ENCODE data around the gene EPN2.
"Not testable (repeated sequence)": the region's sequence is repeated elsewhere in the genome, so short reads cannot be mapped to it uniquely, and the experiment has no call there.

EPN2 gene

DNA sequence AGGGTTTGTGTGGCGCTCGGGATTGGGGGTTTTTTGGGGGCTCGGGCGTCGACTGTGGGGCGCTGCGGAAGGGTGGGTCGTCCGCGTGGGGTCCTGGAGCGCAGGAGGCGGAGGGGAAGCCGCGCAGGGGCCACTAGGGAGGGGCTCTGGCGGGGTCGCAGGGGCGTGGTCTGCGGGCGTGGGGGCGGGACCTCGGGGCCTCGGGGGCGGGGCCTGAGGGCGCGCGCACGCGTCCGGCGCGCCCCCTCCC is at the start of gene EPN2:
EPN2 (plus strand) TSS at position 228 of the 250 bp plus-strand sequence. CDS start 45,754 bp downstream, outside the sequence.
- not testable (repeated sequence) for DNase-seq

DNA sequence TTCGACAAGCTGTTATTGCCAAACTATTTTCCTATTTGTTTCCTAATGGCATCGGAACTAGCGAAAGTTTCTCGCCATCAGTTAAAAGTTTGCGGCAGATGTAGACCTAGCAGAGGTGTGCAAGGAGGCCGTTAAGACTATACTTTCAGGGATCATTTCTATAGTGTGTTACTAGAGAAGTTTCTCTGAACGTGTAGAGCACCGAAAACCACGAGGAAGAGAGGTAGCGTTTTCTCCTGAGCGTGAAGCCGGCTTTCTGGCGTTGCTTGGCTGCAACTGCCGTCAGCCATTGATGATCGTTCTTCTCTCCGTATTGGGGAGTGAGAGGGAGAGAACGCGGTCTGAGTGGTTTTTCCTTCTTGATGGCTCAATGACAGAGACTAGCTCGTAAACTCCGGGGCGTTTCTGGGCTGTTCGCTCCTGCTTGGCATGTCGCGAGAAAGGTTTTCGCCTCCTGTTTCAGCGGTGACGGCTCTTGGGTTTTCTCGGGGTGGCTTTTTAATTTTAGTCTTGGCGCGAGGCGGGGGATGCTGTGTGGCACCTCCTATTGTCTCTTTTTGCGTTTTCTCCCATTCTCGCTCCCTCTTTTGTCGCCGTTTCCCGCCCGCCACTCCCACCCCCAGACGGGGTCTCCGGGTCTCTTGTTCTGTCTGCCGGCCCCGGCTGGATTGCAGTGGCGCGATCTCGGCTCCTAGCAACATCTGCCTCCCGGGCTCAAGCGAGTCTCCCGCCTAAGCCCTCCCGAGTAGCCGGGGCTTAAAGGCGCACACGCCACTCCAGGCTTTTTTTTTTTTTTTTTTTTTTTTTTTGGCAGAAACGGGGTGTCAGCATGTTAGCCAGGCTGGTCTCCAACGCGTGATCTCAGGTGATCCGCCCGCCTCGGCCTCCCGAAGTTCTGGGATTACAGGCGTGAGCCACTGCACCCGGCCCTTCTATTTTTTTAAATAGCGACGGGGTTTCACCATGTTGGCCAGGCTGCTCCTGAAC is 49.0 kb upstream of the EPN2 start:
- DNase-seq: not testable (repeated sequence)

GRCh38 chr17:19188870-19189708 is 48.1 kb upstream of the EPN2 start:
- not testable (repeated sequence) for DNase-seq

- not testable (repeated sequence) for DNase-seq
These were observed 47.3 kb upstream of the EPN2 start for GRCh38 chr17:19189781-19190405.

DNA sequence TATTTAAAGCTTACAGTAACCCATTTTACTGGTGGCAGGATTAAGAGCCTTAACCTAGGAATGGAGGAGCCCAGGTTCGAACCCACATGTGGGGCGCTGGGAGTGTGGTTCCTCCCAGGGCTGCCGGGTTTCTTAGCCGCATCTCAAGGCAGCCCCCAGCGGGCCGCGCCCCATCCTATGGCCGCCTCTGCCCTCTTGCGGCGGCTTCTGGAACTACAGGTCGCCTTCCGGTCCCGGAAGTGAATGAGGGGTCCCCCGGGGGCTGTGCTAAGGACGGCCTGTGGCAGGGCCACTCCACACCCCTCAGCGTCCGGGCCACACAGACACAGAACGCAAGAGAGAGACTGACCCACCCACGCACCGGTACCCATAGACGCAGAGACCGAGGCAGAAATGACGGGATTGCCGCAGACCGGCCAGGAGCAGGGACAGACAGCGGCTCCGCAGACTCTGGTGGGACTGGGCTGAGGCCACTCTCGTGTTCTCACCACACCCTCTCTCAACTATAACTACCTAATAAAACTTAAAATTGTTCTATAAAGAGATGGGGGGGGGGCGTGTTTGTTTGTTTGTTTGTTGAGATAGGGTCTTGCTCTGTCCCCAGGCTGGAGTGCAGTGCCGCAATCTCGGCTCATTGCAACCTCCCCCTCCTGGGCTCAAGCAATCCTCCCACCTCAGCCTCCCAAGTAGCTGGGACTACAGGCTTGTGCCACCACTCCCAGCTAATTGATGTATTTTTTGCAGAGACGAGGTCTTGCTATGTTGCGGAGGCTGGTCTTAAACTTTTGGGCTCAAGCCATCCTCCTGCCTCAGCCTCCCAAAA is 40.6 kb upstream of the EPN2 start:
- not testable (repeated sequence) for DNase-seq

- DNase-seq: not testable (repeated sequence)
These were observed 34.7 kb upstream of the EPN2 start for GRCh38 chr17:19202448-19202847.

DNA sequence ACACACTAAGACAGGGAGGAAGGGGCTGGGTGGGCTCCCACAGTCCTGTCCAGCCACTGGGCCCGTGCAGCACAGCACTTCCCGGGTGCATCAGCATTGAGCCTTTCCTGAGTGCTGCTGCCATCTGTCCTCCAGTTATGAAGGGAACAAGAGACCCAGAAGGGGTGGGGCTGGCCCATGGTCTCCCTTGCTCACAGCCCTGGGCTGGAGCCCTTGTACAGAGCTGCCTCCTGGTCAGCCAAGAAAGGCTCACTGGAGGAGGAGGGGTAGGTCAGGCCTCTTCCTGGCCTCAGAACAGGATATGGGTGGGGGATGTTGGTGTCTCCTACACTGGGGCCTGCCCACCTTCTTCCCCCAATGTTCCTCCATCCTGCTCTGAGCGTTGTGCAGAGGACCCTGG is 33.7 kb upstream of the EPN2 start:
- not testable (repeated sequence) for DNase-seq

DNA sequence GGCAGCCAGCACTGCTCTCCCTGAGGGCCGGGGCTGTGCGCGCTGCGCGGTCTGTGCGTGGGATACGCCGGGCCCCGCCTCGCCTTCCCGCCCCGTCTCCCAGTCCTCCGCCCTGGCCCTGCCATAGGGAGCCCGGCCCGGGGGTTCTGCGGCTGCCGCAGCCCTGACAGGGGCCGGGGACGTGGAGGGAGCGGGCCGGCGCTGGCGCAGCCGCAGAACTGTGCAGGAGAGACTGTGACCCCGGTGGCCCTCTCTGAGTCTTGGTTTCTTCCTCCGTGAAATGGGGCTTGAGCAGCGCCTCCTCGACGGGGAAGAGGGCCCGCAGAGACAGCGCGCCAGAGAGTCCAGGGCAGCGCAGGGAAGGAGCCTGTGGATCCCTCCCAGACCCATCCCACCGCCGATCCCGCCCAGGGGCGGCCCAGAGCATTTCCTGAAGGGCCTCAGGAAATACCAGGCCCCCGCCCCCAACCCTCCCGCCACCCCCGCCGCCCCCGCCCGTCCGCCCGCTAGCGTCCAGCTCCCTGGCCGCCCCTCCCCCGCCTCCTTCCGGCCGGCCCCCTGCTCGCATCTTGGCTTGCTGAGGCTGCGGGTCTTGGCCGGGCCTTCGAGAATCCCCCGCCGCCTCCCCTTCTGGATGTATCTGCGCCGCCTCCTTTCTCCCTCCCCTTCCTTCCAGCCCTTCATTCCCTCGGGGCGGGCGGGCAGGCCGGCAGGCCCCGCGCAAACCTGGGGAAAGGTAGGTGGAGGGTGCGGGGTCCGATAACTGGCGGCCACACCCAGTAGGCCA is 21.9 kb upstream of the EPN2 start:
- not testable (repeated sequence) for DNase-seq

DNA sequence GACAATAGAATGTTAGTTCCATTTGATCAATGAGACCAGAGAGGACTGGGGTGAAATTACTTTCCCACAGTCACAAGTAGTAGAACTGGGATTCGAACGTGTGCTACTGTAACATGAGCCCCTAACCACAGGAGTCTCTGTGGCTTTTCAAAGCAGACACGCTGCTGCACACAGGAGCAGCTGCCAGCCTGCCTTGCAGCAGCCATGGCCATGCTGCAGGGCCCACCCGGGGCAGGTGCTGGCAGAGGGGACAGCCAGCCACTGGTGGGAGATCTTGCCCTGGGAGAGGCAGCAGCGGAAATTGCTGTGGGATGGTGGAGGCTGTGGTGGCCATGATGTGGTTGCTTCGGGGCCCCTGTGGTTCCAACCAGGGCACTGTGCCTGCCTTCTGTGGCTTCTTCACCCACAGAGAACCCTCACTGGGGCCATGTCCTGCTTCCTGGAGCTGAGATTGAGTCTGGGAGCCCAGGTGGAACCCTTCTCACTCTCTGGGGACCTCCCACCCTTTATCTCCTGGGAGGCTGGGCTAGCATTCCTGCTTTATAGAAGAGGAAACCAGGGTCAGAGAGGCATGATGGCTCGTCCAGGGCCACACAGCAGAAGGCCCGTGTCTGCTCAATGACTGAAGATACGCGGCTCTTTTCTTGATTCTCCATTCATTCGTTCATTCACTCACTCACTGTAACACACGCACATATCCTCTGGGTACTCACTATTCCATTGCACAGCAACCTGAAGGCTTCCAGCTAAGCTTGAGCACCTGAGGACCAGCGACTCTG is 20.8 kb upstream of the EPN2 start:
- not testable (repeated sequence) for DNase-seq

GRCh38 chr17:19218914-19219313 is 18.3 kb upstream of the EPN2 start:
- not testable (repeated sequence) for DNase-seq

DNA sequence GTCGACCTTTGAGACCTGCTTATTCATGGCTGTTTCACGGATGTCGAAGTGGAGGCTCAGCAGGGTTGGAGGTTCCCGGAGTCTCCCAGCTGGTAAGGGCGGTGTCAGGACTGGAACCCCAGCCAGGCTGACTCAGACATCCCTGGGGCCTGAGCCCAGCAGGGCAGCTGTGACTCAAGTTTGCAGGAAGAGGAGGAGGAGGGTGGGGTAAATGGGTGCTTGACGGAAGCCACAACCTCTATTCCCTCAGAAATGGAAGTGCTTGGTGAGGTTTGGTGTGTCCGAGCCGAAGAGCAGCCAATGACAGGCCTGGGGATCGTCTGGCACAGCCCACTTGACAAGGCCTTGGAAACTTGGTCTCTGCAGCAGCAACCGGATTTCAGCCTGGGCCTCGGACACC is 17.8 kb upstream of the EPN2 start:
- DNase-seq: not testable (repeated sequence)

GRCh38 chr17:19220195-19220594 is 17.0 kb upstream of the EPN2 start:
- not testable (repeated sequence) for DNase-seq

- DNase-seq: not testable (repeated sequence)
These were observed 10.3 kb upstream of the EPN2 start for GRCh38 chr17:19226610-19227588.

- not testable (repeated sequence) for DNase-seq
These were observed 2.5 kb upstream of the EPN2 start for GRCh38 chr17:19234676-19235075.

DNA sequence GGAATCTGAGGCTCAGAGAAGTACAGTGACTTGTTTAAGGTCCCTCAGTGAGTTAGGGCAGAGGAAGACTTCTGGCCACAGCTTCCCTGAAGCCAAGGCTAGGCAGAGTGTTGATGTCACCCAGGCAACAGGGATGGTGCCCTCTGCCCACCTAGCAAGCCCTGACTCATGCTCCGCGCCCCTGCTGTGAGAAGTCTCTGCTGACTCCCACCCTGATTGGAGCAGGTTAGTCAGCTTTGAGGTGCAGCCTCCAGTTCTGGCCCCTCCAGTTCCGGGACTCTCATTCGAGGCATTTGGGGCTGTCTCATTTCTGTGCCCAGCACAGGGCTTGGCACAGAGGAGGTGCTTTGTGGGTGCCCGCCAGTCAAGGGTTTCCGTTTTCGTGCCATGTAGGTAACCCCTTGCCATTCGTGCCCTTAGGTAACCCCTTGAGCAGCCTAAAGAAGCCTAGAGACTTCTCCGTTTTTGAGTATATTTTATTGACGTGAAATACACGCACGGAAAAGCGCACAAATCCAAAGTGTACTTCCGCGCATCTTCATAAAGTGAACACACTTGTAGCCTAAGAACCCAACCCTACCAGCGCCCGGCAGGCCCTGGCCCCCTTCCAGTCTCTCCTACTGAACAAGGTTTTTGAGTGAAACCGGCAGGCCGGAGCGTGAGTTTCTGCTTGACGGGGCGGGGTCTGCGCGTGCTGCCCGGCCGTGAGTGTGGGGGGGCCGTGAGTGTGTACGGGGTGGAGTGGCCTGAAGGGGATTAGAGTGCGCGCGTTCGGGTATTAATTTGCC is 621 bp upstream of the EPN2 start:
- DNase-seq: not testable (repeated sequence)

DNA sequence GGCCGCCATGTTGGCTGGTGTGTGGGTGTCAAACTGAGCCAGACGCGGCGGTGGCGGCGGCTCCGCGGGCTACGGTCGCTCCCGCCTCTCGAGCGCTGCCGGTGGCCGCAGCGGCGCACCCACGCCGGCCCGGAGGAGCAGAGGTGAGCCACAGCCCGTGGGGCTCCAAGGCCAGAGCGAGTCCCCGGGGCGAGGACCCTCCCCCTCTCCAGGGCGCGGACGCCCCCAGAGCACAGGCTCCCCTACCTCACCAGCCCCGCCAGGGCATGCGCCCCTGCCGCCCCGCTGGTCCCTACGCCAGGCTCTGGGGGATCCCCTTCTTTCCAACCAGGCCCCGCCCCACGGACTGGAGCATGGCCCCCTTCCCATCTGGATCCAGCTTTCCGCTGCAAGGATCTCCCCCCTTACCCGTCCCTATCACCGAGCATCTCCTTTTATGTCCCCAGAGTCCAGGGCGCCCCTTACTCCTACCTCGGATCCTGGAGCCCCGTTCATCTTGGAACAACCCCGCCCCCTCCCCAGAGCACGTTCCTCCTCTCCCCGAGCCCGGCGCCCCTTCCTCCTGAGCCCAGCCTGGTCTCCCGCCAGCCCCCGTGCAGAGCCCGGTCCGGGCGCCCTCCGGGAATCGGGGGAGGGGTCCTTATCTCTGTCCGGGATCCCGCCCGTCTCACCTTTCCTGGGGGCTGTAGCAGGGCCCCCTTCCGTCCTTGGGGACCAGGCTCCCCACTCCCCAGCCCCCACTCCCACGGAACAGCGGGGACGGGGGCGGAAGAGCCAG is 412 bp downstream of the EPN2 start:
- DNase-seq: no peak

- DNase-seq: no peak
These were observed 970 bp downstream of the EPN2 start for GRCh38 chr17:19238167-19238505.

- no peak for DNase-seq
These were observed 2.4 kb downstream of the EPN2 start for GRCh38 chr17:19239544-19239943.
